Gastroesophageal sphincter (tissue), 4 donors: ENCODE measurements around the gene NTSR1. TPM values are rescaled to one million over a fixed set of nuclear protein-coding genes. Genes with fewer than 3 reads are reported as not detected.

ENCODE experiments used
- ATAC-seq: fragments of 150-250 bp; one replicate; pipeline ENCODE4 v1.9.1; 2016; ENCODE audit warnings: mild to moderate bottlenecking, moderate library complexity
- H3K27ac ChIP-seq, 4 donors: fragments of 200-600 bp; sonication (generic) in 3 of 4; 1 replicate in 3 of 4; 2 replicates in 1 of 4; pipeline ENCODE4 v1.5.1; 2016 to 2019
- H3K27me3 ChIP-seq: fragments of 200-600 bp; sonication (generic); one replicate; pipeline ENCODE4 v1.5.1; 2019
- H3K36me3 ChIP-seq, 2 donors: fragments of 200-600 bp; sonication (generic); one replicate each; pipeline ENCODE4 v1.5.1; 2019; ENCODE audit warnings: control low read depth in 1 of 2
- H3K4me1 ChIP-seq, 3 donors: fragments of 200-600 bp; sonication (generic); 1 replicate in 2 of 3; 2 replicates in 1 of 3; pipeline ENCODE4 v1.5.1; 2016 to 2019; ENCODE audit warnings: control low read depth in 2 of 3
- H3K4me3 ChIP-seq, 2 donors: fragments of 200-600 bp; sonication (generic); one replicate each; pipeline ENCODE4 v1.5.1; 2019; ENCODE audit warnings: mild to moderate bottlenecking in 1 of 2, moderate library complexity in 1 of 2
- H3K9me3 ChIP-seq, 3 donors: fragments of 200-600 bp; sonication (generic); one replicate each; pipeline ENCODE4 v1.5.1; 2017 to 2019; ENCODE audit warnings: control low read depth in 2 of 3
- EP300 ChIP-seq: sonication (generic); formaldehyde crosslinking; IDR thresholded peaks from one replicate; pipeline ENCODE4 v1.6.1; 2017; ENCODE audit warnings: antibody characterized with exemption, mild to moderate bottlenecking
- POLR2A ChIP-seq, 2 donors: fragments of 450-650 bp; IDR thresholded peaks; one replicate each; pipeline ENCODE4 v1.6.1; 2017; ENCODE audit warnings: antibody characterized with exemption in 2 of 2, mild to moderate bottlenecking in 2 of 2, moderate library complexity in 1 of 2
- POLR2AphosphoS5 ChIP-seq: sonication (generic); formaldehyde crosslinking; IDR thresholded peaks from one replicate; pipeline ENCODE4 v1.6.1; 2017; ENCODE audit warnings: antibody characterized with exemption
- WGBS, 2 donors: methylation state at CpG; one replicate each; pipeline ENCODE4 v1.1.5; 2018; ENCODE audit warnings: low coverage in 1 of 2; 5-methylcytosine and 5-hydroxymethylcytosine counted together
- total RNA-seq, 4 donors: library from RNA; depleted of rRNA; stranded (reverse); fragments of >200 nt; gene quantifications; one replicate each; pipeline ENCODE4 v1.1.0, GENCODE V29; 2016
- TF ChIP-seq, protein P1 (sequence below), 4 experiments: fragments of 200-600 bp in 2 of 4; fragments of 450-650 bp in 2 of 4; sonication (generic) in 1 of 4; IDR thresholded peaks; one replicate each; pipeline ENCODE4 v1.5.1; 2017 to 2019; ENCODE audit warnings: antibody characterized with exemption in 4 of 4, mild to moderate bottlenecking in 2 of 4, moderate library complexity in 2 of 4

Gene NTSR1
- total RNA-seq, 4 donors from 2014 or later, result 0.13 to 0.85 (median 0.19) TPM

DNA sequence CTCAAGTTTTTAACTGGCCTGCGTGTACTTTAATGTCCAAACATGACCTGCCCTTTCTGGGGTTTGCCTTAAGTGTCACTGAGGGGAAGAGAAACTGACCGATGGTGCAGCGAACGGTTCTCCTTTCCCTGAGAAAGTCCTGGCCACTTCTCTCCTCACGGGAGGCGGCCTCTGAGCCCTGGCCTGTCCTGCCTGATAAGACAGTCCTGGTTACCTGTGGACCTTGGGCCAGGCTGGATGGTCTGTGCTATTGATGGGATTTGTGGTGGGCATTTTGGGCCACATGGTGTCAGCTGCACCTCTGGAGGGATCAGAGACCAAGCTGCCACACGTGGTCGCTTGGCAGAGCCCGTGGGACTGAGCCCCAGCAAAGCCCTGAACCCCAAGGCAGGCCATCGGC lies 11.6 kb upstream of the NTSR1 start:
- TF ChIP-seq POLR2AphosphoS5, result no peak
- TF ChIP-seq EP300, result no peak
- TF ChIP-seq, protein P1, sequence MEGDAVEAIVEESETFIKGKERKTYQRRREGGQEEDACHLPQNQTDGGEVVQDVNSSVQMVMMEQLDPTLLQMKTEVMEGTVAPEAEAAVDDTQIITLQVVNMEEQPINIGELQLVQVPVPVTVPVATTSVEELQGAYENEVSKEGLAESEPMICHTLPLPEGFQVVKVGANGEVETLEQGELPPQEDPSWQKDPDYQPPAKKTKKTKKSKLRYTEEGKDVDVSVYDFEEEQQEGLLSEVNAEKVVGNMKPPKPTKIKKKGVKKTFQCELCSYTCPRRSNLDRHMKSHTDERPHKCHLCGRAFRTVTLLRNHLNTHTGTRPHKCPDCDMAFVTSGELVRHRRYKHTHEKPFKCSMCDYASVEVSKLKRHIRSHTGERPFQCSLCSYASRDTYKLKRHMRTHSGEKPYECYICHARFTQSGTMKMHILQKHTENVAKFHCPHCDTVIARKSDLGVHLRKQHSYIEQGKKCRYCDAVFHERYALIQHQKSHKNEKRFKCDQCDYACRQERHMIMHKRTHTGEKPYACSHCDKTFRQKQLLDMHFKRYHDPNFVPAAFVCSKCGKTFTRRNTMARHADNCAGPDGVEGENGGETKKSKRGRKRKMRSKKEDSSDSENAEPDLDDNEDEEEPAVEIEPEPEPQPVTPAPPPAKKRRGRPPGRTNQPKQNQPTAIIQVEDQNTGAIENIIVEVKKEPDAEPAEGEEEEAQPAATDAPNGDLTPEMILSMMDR (IDR thresholded peaks at IDR 0.05), result no peak
- TF ChIP-seq POLR2A (IDR thresholded peaks at IDR 0.05), result no peak
- H3K36me3 ChIP-seq, result no peaks in the 10 kb centered on the region
- H3K4me1 ChIP-seq, result no peaks in the 10 kb centered on the region
- H3K9me3 ChIP-seq, result no peaks in the 10 kb centered on the region
- no peak for ATAC-seq
- H3K4me3 ChIP-seq, result no peak overlapping the region
- no peak overlapping the region for H3K27ac ChIP-seq
- WGBS, 2 donors, result 33 to 76% methylated on average over 1 to 5 of the region's 10 CpGs
- H3K27me3 ChIP-seq, result peaks cover 15% of the 10 kb centered on the region

DNA sequence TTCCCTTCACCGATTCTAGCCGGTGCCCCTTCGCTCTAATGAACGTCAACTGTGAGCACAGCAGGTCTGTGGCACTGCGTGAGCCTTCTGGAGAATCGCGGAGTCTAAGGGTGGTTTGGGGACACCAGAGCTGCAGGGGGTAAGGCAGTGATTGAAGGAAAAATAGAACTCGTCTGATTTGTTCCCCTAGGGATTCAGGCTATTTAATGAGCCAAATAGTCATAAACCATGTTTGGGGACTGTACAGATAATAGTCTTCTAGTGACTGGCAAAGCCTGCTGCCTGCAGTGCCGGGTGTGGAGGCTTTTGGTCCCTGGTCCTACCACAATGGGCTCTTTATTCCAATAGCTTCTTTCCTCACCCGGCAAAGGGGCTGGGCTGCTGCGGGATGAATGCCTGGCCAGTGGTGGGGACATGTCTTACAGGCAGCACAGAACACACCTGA lies 11.1 kb upstream of the NTSR1 start:
- no peak for ATAC-seq

DNA sequence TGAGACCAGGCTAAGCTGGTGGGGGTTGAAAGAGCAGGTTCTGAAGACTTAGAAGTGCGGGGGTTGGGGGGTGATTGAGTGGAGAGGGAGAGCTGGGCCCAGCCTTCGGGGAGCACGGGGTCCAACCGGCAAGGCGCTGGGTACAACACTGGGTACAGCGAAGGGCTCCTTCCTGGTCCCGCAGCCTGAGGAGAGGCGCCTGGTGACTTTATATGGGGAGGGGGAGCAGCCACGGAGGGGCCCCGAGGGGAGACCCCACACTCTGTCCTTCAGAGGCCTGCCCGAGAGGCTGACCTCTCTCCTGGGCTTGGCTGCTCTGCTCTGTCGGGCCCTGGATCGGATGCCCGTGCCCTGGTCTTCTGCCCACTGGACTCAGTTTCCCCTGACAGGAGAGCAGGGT lies 10.4 kb upstream of the NTSR1 start:
- 92 to 100% methylated on average over 1 to 5 of the region's 14 CpGs for WGBS, 2 donors
- no peak for ATAC-seq
- H3K27me3 ChIP-seq, result peaks cover 13% of the 10 kb centered on the region
- H3K4me3 ChIP-seq, result no peak overlapping the region
- H3K4me1 ChIP-seq, result peaks cover 0 to under 1% (median 0%) of the 10 kb centered on the region in 3 donors
- no peak overlapping the region for H3K27ac ChIP-seq
- TF ChIP-seq, protein P1 (IDR thresholded peaks at IDR 0.05), result no peak
- no peaks in the 10 kb centered on the region for H3K9me3 ChIP-seq
- H3K36me3 ChIP-seq, result no peaks in the 10 kb centered on the region

More for the DNA sequence above, 11.1 kb upstream of the NTSR1 start:
- no peak overlapping the region for H3K4me3 ChIP-seq
- no peak overlapping the region for H3K27ac ChIP-seq
- no peaks in the 10 kb centered on the region for H3K4me1 ChIP-seq
- no peaks in the 10 kb centered on the region for H3K9me3 ChIP-seq
- TF ChIP-seq POLR2AphosphoS5, result no peak
- no peak for TF ChIP-seq EP300
- TF ChIP-seq, protein P1 (IDR thresholded peaks at IDR 0.05), result no peak
- no peak for TF ChIP-seq POLR2A (IDR thresholded peaks at IDR 0.05)
- H3K36me3 ChIP-seq, result no peaks in the 10 kb centered on the region
- peaks cover 15% of the 10 kb centered on the region for H3K27me3 ChIP-seq
- WGBS, 2 donors, result 73% methylated on average over 2 of the region's 11 CpGs; no CpG with 5 or more reads in 1 of the 2 donors

DNA sequence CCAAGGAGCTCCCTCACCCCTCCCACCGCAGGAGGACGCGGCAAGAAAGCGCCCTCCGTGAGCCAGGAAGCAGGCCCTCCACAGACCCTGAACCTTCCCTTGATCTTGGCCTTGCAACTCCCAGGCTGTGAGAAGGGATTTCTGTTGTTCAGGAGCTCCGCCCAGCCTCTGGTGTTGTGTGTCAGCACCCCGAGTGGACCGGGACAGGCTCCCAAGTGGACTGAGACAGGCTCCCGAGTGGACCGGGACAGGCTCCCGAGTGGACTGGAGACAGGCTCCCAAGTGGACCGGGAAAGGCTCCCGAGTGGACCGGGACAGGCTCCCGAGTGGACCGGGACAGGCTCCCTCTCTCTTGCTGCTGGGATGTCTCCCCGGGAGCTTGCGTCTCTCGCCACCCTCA lies 9.3 kb upstream of the NTSR1 start:
- Histone ChIP-seq H3K27me3 (peaks cover 3% of the 10 kb centered on the region), H3K4me1 (peaks cover 0 to 11% (median 5%) of the 10 kb centered on the region in 3 donors), H3K27ac (no peak overlapping the region), H3K9me3 (no peaks in the 10 kb centered on the region), H3K4me3 (no peak overlapping the region), H3K36me3 (no peaks in the 10 kb centered on the region)
- ATAC-seq, result no peak
- no CpG with 5 or more reads among the region's 19 CpGs for WGBS, 2 donors
- TF ChIP-seq, protein P1 (IDR thresholded peaks at IDR 0.05), result no peak
- TF ChIP-seq EP300 (no peak), POLR2AphosphoS5 (no peak), POLR2A (IDR thresholded peaks at IDR 0.05) (no peak)

DNA sequence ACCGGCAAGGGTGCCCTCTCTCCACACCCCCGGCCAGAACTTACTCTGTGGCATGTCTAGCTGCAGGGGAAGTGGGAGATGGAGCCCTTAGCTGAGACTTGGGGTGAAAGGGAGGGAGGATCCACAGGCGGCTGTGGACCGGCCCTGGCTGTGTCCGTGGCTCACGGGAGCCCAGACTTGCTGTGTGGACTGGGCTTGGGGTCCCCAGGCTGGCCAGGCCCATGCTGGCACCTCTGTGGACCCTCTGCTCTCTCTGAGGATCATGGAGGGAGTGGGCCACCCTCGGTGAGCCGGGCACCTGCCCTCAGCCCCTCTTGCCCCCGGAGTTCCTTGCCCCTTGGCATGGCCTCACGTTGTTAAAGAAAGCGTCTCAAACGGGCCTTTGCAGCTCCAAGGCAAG lies 8.9 kb upstream of the NTSR1 start:
- Histone ChIP-seq H3K4me1 (peaks cover 0 to 16% (median 10%) of the 10 kb centered on the region in 3 donors), H3K36me3 (no peaks in the 10 kb centered on the region), H3K4me3 (no peak overlapping the region), H3K9me3 (no peaks in the 10 kb centered on the region), H3K27ac (no peak overlapping the region), H3K27me3 (peaks cover 3% of the 10 kb centered on the region)
- no peak for TF ChIP-seq POLR2AphosphoS5
- TF ChIP-seq POLR2A (IDR thresholded peaks at IDR 0.05), result no peak
- no peak for TF ChIP-seq EP300
- ATAC-seq, result no peak
- 33% methylated on average over 4 of the region's 12 CpGs; no CpG with 5 or more reads in 1 of the 2 donors for WGBS, 2 donors
